Urothelium cell line (cell line): Measurements from ENCODE around the gene PEA15.

Experiments
- DNase-seq: peaks from one replicate; pipeline ENCODE4 v3.0.0; 2011; ENCODE audit warnings: low spot score, mixed read lengths
- FAIRE-seq: peaks from 2 replicates; lab custom pipeline; 2011; peaks lifted over from hg19 to GRCh38; lab: Jason Lieb, UNC

The PEA15 gene

DNA sequence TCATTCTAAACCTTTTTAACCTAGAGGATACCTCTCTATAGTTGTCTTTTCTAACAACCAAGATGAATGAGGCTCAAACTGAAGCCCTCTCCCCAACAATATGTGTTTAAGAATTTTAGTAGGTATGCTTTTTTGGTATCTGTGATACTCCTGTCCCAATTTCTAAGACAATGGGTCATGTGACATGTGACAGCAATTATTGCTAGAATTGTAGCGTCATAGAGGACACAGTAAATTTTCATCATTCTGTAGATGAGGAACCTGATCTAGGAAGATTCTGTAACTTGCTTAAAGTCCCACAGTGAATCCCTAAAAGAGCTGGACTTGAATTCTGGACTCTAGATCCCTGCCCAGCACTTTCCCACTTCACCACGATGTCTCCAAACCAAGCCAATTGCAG, 26.5 kb upstream of the PEA15 start:
- FAIRE-seq (no peak), DNase-seq (no peak)

DNA sequence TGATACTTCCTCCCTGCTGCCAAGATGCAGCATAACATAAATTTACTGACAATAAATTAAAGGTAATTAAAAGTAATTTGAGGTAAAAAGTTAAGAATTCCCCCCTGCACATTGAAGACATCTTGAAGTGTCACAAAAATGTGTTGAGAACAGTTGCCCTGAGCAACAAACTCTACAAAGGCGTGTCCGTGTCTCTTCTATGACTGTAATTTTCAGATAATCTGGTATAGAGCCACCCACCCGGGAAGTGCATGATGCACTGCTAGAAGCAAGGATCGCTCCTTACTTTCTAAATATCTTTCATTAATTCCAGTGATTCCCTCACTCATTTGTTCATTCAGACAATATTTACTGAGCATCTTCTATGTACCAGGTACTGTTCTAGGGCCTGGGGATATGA, 25.8 kb upstream of the PEA15 start:
- DNase-seq: no peak
- FAIRE-seq: no peak

DNA sequence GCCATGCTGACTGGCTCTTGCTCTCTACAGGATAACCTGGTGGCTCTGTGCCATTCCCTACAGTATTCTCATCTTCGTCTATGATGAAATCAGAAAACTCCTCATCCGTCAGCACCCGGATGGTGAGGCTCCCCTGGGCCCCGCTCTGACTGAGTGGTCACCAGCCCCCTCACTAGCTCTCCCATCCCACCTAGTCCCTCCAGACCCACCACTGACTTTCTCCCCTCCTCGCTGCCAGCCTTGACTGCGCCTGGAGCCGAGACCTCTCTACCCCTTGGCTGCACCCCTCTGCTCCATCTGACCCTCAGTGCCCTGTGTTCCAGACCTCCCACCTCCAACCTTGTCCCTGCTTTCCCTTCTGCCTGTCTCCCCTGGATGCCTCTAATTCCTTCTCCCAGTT, 18.9 kb upstream of the PEA15 start:
- FAIRE-seq: no peak
- no peak for DNase-seq

DNA sequence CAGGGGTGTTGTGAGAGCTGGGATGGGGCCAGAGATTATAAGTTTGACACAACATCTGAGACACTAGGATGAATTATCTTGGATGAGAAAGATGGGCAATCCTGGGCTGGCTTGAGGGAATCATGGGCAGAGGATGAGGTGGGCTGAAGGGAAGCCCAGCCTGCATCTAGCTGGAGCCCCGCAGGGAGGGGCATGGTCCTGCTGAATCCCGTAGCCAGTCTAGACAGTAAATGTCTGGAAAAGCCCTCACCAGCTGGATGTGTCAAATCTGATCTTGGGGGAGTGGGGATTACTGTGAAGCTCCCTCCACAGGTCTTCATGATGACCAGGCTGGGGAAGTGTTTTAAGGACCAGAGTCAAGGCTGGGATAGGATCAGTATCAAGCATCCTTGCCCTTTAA, 18.5 kb upstream of the PEA15 start:
- FAIRE-seq (no peak), DNase-seq (no peak)

DNA sequence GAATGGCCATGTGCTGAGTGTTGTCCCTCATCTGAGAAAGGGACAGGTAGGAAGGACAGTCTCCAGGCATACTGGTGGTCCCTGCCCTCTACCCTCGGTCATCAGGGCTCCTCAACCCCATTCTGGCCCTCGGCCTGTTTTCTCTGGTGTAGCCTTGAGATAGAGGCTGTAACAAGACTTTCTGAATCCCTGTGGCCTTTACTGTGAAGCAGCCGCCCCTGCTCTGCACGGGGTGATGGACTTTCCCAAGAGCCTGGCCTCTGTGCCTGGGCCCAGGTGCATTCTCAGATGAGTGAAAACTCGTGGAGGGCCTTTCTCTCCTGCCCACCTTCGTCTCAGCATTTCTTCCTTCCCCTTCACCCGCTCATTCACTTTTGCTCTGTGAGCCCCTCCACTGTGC, 17.8 kb upstream of the PEA15 start:
- FAIRE-seq (no peak), DNase-seq (no peak)

DNA sequence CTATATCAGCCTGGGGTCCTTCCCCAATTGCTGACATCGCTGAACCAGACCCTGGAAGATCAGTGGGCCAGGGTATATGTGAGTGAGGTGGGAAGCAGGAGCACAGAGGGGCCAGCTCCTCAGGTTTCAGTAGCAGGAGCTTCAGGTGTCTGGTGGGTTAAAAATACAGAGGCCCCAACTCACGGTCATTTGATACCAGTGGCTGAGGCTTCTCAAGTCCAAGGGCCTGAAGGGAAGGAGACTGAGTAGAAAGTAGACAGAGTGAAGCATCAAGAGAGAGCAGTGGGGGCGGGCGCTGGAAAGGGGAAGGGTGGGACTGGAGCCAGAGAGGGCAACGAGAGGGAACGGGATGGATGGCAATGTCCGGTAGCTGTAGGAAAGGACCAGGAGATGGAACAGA, 16.8 kb upstream of the PEA15 start:
- no peak for DNase-seq
- FAIRE-seq: no peak

DNA sequence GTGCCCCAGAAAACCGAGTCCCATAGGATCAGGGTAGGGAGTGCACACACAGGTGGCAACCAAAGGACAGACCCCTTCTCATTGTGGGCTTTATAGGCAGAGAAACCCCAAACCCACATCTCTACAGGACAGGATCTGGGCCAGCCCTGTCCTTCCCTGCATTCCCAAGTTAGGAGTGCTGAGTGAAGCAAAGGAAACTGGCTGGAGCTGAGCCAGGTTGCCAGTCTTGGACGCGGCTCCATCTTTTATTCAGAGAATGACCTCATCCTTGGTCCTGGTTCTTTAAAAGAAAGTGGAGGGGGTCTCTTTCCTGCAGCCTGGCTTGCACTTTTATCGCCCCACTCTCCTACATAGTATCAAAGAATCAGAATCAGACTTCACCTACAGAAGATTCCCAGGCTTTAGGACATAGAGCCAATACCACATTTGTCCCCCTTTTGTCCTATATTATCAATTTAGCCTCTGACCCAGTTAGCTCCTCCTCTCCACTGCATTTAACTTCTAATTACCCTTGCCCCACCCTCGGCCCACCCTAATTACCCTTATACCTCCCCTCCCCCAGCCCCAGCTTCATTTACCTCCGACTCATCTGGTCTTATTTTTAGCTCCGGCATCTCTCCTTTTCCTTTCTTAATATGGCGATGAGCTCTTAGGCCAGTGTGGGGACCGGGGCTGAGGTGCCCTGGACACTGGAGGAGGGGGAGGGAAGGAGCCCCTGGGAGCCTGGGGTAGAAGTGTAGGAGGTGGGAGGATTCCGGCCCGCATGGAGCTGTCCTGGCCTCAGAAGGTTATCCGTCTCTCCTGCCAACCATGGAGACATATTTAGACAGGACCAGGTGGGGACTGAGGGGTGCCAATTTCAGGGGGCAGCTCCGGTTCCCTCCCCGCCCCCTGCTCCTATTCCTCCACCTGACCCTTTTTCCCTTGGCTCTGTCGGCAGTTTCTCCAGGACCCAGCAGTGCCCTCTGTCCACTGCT, 15.2 kb upstream of the PEA15 start, which contains the start of gene CASQ1:
Gene CASQ1 (plus strand): TSS at position 927 of the 977 bp plus-strand sequence. CDS start 177 bp downstream, outside the sequence.
- no peak for FAIRE-seq
- DNase-seq: peak; percentile 71

DNA sequence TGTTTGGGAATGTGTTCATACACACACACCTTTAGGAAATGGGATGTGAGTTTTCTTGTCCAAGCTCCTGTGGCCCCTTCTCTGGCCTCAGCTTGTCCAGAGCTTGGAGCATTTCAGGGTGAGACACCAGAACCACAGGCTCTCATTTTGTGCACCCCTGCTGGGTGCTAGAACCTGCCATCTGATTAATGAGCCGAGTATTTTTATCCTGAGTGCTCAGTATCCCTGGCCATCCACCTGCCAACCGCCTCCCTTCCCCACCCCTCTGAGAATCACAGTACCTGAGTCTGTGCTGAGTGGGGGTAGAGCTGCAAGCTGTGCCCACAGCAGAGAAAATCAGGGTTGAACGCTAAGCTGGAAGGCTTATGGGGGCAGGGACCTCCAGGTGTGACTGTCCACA, 13.4 kb upstream of the PEA15 start:
- FAIRE-seq: no peak
- DNase-seq: no peak

DNA sequence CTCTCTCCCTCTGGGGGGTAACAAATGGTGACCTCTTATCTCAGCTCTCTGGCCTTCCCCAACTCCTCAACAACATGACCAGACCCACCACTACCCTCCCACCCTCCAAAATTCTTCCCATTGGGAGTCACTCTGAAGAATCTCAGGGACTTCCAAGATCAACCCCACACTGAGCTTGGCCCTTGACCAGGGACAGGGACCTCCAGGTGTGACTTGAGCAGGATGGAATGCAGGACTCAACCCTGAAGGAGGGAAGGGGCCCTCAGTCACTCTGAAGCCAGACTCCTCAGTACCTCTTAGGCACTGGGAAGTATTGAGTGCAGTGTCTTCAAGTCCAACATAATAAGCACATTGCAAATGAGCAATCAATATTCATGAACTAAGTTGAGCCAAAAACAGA, 12.9 kb upstream of the PEA15 start:
- FAIRE-seq: no peak

DNA sequence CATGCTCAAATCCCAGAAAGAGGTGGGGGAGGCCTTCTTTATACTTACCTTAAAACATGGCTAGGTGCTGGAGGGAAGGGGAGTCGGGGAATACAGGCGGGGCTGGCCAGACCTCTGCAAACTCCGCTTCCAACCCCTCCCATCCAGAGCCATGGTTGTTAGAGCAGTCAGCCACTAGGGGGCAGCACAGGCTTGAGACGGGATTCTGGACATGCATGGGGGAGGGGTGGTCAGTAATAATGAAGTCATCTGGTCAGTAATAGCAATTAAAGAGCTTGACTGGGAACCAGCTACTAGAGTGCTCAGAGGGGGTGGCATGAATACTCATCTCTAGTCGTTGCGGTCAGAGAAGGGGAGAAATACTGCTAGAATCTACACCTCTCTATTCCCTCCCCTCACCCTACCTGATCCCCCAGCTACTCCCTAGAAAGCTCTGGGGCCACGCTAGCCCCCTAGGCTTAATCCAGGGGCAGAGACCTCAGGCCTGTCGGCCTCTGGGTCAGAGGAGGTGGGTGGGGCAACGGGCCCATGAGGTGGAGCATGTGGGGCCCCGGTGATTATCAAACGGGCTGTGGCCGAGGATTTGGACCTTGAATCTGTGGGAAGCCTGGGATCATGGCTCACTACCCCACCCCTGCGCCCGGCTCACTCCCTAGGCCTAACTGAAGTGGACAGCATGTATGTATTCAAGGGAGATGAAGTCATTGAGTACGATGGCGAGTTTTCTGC, 11.9 kb upstream of the PEA15 start:
- DNase-seq (peak; percentile 78), FAIRE-seq (peak; percentile 27)

More for the DNA sequence above, 12.9 kb upstream of the PEA15 start:
- DNase-seq: no peak

DNA sequence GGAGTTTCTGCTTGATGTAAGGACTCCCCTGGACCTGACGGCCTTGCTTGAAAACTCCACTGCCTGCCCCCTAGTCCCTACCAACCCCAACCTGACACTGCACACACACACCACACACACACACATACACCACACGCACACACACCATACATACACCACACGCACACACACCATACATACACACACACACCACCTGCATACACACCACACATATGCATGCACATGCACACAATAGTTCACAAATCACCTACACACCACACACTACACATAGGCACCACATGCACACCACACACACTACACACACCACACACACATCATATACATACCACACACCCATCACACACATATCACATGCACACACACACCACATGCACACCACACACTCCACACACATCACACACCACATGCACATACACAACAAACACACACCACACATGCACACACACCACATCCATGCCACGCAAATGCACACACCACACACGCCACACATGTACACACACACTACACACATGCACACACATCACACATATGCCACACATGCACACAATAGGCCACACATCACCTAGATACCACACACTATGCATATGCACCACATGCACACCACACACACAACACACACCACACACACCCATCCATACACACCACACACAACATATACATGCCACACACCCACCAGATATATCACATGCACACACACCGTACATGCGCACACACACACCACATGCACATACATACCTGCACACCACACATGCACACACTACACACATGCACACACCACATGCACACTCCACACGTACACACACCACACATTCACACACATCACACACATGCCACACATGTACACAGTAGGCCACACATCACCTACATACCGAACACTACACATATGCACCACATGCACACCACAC, 11.1 kb upstream of the PEA15 start:
- DNase-seq: no peak
- peak; percentile 99 for FAIRE-seq

DNA sequence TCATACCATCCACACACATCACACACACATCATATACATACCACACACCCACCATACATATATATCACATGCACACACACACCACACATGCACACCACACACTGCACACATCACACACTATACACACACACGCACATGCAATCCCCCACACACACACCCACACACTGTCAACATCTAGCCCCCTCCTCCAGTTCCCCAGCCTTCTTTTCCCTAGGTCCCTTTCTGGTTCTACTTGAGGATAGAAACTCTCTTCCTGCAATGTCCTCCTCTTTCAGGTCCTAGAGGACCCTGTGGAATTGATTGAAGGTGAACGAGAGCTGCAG, 10.5 kb upstream of the PEA15 start:
- FAIRE-seq (no peak), DNase-seq (no peak)

DNA sequence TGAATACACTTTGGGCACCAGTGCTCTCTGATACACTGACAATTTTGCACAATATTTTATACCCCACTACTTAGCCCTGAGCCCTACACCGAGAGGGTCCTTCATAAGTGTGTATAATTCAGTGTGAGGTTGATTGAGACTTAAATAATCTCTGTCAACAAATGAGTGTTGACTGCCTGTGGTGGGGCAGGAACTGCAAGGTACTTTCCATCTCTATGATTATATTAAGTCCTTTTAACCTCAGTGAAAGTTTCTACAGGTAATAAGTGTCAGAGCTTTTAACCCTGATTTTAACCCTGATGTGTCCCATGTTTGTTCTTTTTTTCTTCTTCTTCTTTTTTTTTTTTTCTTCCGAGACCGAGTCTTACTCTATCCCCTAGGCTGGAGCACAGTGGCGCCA, 9.0 kb upstream of the PEA15 start:
- no peak for DNase-seq
- no peak for FAIRE-seq

DNA sequence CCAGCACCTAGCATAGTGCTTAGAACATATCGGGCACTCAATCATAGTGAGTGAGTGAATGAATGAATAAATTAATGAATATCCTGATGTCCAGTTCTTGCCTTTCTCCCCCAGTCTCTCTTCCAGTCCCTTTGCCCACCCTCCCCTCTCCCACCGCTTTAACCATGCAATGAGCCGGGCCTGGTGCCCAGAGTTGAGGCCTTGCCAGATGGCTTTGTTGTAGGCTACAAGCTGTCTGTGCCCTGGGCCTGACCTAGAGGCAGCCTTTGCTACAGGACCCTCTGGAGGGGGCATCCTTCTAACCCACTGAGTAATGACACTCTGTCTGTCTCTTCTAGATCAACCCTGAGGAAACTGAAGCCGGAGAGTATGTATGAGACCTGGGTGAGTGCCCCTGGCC, 8.0 kb upstream of the PEA15 start:
- FAIRE-seq: no peak

DNA sequence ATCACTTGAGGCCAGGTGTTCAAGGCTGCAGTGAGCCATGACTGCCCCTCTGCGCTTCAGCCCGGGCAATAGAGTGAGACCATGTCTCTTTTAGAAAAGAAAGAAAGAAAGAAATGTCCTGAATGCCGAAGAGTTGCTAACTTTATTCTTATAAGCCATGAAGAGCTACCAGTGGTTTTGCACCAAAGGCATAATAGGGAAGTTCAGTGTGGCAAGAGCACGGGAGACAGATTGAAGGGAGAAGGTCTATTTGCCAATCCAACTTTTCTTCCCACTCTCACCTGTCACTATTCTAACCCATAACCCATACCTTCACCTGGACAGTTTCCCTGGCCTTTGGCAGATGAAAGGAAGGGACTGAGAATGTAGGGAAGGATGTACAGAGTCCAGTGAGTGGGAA, 4.4 kb upstream of the PEA15 start:
- no peak for DNase-seq
- FAIRE-seq: no peak

More for the DNA sequence above, 8.0 kb upstream of the PEA15 start:
- no peak for DNase-seq

DNA sequence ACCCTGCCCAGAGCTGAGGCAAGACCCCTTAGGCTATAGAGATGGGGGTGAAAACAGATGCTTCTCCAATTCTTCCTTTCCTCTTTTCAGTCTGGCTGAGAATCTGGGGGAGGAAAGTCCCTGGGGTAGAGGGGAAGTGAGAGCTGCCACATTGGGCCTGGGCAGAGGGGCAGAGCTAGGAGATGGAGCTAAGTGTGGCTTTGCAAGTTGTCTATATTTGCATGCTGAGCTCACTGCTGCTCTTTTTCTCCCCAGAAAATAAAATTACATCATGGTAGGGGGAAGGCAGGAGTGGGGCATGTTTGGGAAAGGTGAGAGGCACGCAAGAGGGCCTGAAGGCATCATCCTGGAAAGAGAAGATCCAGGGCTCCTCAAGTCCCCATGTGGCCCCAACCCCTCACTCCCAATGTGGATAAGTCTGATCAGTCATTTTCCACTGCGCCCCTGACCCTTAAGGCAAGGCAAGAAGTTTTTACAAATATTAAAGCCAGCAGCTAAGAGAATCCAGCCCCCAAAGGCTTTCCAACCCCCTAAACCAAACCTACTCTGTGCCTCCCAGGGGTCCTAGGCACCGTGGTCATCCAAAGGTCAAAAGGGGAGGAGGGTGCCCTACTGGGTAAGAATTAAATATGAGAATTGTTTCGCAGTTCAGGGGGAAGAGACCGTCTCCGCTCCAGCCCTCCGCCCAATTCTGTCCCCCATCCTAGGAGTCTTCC, 500 bp upstream of the PEA15 start:
- DNase-seq: no peak
- FAIRE-seq: no peak

DNA sequence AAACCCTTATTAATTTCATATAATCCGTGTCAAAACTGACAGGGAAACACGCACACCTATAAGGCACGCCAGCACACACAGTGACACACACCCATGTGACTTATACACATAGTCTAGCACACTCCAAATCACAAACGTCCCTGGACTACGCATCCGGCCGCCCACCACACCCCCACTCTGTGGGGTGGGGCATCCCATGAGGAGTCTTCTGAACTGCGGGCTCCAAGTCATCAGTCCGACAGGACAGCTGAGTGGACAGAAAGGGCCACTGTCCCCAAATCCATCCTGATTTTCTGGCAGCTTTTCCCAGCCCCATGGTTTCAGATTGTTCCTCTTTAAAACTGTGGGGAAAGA, 829 bp downstream of the PEA15 start:
- FAIRE-seq (no peak), DNase-seq (peak; percentile 61)

DNA sequence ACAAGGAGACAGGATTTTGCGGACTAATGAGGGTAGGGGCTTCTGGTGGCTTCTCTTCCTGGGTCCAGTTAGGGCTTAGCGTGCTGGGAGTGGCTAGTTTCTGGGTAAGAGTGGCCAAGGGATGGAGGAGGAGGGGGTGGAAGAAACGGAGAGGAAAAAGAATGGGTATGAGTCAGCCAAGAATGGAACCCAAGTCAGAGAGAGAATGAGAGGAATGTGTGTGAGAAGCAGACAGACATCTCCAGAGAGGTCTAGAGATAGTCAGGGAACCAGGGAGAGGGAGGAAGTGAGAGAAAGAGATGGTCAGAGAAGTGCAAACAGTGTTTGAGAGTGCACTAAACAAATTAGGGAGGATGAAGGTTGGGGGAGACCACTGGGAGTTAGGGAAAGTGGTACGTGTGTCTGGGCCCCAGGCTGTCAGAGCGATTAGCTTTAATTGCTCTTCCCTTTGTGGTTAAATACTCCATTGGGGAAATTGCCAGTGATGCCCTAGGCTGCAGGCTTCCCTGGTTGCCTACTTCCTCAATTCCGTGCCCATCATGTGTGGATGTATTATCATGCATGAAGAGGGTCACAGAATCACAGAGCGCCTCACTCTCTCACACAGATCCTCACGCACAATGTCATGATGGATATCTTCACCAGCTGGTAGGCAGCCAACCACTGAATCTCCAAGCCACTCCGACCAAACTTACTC, 1.4 kb downstream of the PEA15 start:
- no peak for FAIRE-seq
- peak; percentile 82 for DNase-seq

DNA sequence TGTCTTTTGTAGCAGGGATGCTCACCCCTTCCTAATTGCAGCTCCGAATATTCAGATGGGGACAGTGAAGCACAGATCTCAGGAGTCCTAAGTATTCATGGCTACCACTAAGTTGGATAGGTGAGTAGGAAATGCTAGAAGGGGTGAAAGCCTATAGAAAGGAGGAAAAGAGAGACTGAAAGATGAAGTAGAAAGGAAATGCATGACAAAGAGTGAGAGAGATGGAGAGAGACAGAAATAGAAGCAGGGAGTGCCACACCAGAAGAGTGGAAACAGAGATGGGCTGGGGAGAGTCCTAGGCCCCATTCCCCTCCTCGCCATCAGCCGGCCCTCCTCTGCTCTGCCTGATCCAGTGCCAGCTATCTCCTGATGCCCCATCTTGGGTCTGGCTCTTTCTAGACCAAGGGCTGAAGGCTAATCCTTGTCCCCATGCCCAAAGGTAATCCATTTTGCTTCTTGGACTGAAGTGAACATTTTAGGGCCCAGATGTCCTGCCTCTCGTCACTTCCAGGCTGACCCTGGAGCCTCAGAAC, 2.0 kb downstream of the PEA15 start:
- FAIRE-seq: no peak

More for the DNA sequence above, 2.0 kb downstream of the PEA15 start:
- no peak for DNase-seq
